Neutrophil (primary cell): ENCODE data around the gene UBASH3B.
A peak's percentile ranks its signal among the peaks of the same experiment; 100 is the strongest.

ENCODE experiments used
- H3K27ac ChIP-seq: fragments of 200-600 bp; sonication (generic); 2 replicates; pipeline ENCODE4 v1.5.1; 2016; ENCODE audit warnings: mild to moderate bottlenecking, moderate library complexity
- H3K27me3 ChIP-seq: fragments of 200-600 bp; sonication (generic); 2 replicates; pipeline ENCODE4 v1.6.0; 2016; ENCODE audit warnings: mild to moderate bottlenecking
- H3K36me3 ChIP-seq: fragments of 200-600 bp; sonication (generic); 2 replicates; pipeline ENCODE4 v1.5.1; 2017
- H3K4me1 ChIP-seq, 2 experiments: fragments of 200-600 bp in 1 of 2; sonication (generic) in 1 of 2; 1 replicate in 1 of 2; 2 replicates in 1 of 2; pipeline versions ENCODE4 v1.5.1 to v1.6.1; 2013 to 2016; ENCODE audit warnings: low read depth in 1 of 2, low read length in 1 of 2, mild to moderate bottlenecking in 1 of 2, moderate library complexity in 1 of 2; ENCODE audit not compliant: control insufficient read depth in 1 of 2, insufficient read depth in 1 of 2
- H3K4me3 ChIP-seq, 2 experiments: fragments of 200-600 bp in 1 of 2; sonication (generic) in 1 of 2; 1 replicate in 1 of 2; 2 replicates in 1 of 2; pipeline ENCODE4 v1.5.1; 2013 to 2016; ENCODE audit warnings: low read depth in 1 of 2, low read length in 1 of 2, mild to moderate bottlenecking in 1 of 2, moderate library complexity in 1 of 2
- H3K9me3 ChIP-seq: fragments of 200-600 bp; sonication (generic); 2 replicates; pipeline ENCODE4 v1.5.1; 2016
- CTCF ChIP-seq: fragments of 200-600 bp; sonication (generic); IDR thresholded peaks from 2 replicates; pipeline ENCODE4 v1.5.1; 2016; ENCODE audit warnings: antibody characterized with exemption

UBASH3B gene

GRCh38 chr11:122711362-122711761 is 55.8 kb downstream of the UBASH3B start:
- Histone ChIP-seq H3K4me3 (no peak overlapping the region), H3K27me3 (no peaks in the 10 kb centered on the region), H3K9me3 (no peaks in the 10 kb centered on the region), H3K36me3 (no peaks in the 10 kb centered on the region), H3K27ac (peak overlapping the region; percentile 32), H3K4me1 (peaks cover 34 to 42% of the 10 kb centered on the region in 2 experiments)
- TF ChIP-seq CTCF = no peak

- no peak overlapping the region for H3K4me3 ChIP-seq
- H3K27ac ChIP-seq = peak overlapping the region; percentile 32
- H3K9me3 ChIP-seq = no peaks in the 10 kb centered on the region
- no peak for TF ChIP-seq CTCF
- no peaks in the 10 kb centered on the region for H3K27me3 ChIP-seq
- no peaks in the 10 kb centered on the region for H3K36me3 ChIP-seq
- H3K4me1 ChIP-seq = peaks cover 39 to 47% of the 10 kb centered on the region in 2 experiments
Measured at GRCh38 chr11:122711831-122712381, 56.4 kb downstream of the UBASH3B start.

DNA sequence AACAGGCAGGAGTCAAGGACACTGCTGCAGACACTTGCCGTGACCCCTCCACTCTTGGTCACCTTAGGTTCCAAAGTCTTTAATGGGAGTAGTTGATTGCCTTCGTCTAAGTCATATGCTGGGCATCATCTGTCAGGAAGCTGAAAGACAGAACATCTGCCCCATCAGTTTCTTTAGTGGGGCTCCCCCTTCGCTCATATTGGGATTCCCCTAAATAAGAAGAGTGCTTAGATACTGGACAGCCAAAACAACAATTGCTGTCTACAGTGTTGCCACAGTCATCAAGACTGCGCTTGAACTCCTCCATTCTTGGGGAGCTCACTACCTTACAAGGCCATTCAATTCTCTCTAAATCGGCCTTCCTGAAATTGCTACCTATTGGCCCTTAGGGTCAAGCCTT is 58.5 kb downstream of the UBASH3B start:
- Histone ChIP-seq H3K4me1 (peaks cover 55 to 62% of the 10 kb centered on the region in 2 experiments), H3K4me3 (peak overlapping the region; percentile 3 to 28)

DNA sequence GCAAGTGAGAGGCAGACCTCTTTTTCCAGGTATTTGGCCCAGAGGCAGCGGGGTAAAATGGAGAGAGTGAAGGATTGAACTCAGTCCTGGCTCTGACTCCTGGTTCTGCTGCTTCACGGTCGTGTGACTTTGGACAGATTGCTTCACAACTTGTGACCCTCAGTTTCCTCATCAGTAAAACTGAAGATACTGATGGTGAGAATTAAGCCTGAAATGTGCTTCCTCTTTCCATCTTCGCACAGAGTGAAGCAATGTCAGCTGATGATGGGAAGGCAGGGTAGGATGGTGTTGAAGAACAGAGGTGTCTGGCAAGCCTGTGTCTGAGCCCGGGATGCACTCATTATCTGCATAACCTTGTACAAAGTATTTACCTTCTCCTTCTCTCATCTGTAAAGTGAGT is 59.0 kb downstream of the UBASH3B start:
- H3K27me3 ChIP-seq = no peaks in the 10 kb centered on the region
- peak overlapping the region; percentile 97 for H3K27ac ChIP-seq
- peak overlapping the region; percentile 3 to 28 for H3K4me3 ChIP-seq
- H3K9me3 ChIP-seq = no peaks in the 10 kb centered on the region
- no peaks in the 10 kb centered on the region for H3K36me3 ChIP-seq
- TF ChIP-seq CTCF = no peak
- peaks cover 55 to 62% of the 10 kb centered on the region in 2 experiments for H3K4me1 ChIP-seq

More for the DNA sequence above, 58.5 kb downstream of the UBASH3B start:
- H3K36me3 ChIP-seq = no peaks in the 10 kb centered on the region
- no peaks in the 10 kb centered on the region for H3K9me3 ChIP-seq
- no peak for TF ChIP-seq CTCF
- no peaks in the 10 kb centered on the region for H3K27me3 ChIP-seq
- peak overlapping the region; percentile 97 for H3K27ac ChIP-seq

DNA sequence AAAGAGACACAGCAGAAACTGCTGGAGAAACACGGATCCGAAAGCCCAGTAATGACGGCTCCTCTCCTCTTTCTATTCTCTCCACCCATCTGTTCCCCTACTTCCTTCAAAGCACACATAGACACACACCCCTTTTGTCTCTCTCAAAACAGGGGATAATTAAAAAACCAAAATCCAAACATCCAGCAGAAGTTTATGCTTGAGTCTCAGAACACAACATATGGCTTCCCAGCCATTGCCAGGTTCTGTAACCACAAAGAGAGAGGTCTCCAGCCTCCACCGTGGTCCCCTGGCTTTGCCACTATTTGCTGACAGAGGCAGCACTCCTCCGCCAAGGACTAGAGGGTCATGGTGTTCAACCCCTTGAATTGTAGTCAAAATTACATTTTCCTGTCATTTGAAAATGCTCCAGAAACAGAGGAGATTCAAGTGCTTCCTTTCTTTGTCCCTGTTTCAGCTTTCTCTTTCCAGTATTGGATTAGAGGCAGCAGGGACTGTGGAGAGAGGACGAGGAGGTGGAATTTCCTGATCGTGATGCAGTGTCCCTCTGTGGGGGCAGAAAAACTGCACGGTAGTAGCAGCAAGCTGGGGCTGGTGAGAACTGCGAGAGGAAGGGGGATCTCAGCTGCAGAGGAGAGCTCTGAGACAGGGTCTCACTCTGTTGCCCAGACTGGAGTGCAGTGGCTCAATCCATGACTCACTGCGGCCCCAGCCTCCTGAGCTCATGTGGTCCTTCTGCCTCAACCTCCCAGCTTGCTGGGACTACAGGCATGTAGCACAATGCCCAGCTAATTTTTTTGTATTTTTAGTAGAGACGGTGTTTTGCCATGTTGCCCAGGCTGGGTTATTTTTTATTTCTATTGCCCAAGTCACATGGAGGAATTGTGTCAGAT is 60.3 kb downstream of the UBASH3B start:
- TF ChIP-seq CTCF = no peak
- no peak overlapping the region for H3K4me3 ChIP-seq
- no peaks in the 10 kb centered on the region for H3K9me3 ChIP-seq
- H3K36me3 ChIP-seq = no peaks in the 10 kb centered on the region
- peak overlapping the region; percentile 97 for H3K27ac ChIP-seq
- H3K27me3 ChIP-seq = no peaks in the 10 kb centered on the region
- peaks cover 55 to 62% of the 10 kb centered on the region in 2 experiments for H3K4me1 ChIP-seq
